Activated CD8-positive, alpha-beta memory T cell treated with anti-CD3 and anti-CD28 coated beads, Interleukin-2, amount 50 U/mL, for 24 hours (primary cell): Measurements from ENCODE around the gene GSTM1.
"Not testable (repeated sequence)": the region's sequence is repeated elsewhere in the genome, so short reads cannot be mapped to it uniquely, and the experiment has no call there.

ENCODE experiments used
- DNase-seq: peaks from one replicate; pipeline ENCODE4 v3.0.0-alpha.2; 2020; ENCODE audit errors: extremely low read depth

Gene GSTM1

GRCh38 chr1:109697066-109697465, 9.4 kb downstream of the GSTM1 start:
- no peak for DNase-seq

- DNase-seq, result not testable (repeated sequence)
These were observed 10.2 kb downstream of the GSTM1 start for GRCh38 chr1:109697861-109698260.

DNA sequence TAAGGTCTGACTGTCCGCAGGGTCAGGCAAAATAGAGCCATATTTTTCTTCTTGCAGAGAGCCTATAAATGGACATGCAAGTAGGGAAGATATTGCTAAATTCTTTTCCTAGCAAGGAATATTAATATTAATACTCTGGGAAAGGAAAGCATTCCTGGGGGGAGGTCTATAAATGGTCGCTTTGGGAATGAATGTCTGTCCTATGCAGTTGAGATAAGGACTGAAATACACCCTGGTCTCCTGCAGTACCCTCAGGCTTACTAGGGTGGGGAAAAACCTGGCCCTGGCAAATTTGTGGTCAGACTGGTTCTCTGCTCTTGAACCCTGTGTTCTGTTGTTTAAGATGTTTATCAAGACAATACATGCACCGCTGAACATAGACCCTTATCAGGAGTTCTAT, 15.3 kb downstream of the GSTM1 start:
- not testable (repeated sequence) for DNase-seq

GRCh38 chr1:109704173-109704572, 16.6 kb downstream of the GSTM1 start:
- DNase-seq, result no peak

- no peak for DNase-seq
These were observed 17.8 kb downstream of the GSTM1 start for GRCh38 chr1:109705411-109705810.

DNA sequence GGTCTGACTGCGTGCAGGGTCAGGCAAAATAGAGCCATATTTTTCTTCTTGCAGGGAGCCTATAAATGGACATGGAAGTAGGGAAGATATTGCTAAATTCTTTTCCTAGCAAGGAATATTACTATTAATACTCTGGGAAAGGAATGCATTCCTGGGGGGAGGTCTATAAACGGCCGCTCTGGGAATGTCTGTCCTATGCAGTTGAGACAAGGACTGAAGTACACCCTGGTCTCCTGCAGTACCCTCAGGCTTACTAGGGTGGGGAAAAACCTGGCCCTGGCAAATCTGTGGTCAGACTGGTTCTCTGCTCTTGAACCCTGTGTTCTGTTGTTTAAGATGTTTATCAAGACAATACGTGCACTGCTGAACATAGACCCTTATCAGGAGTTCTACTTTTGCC, 21.3 kb downstream of the GSTM1 start:
- not testable (repeated sequence) for DNase-seq

DNA sequence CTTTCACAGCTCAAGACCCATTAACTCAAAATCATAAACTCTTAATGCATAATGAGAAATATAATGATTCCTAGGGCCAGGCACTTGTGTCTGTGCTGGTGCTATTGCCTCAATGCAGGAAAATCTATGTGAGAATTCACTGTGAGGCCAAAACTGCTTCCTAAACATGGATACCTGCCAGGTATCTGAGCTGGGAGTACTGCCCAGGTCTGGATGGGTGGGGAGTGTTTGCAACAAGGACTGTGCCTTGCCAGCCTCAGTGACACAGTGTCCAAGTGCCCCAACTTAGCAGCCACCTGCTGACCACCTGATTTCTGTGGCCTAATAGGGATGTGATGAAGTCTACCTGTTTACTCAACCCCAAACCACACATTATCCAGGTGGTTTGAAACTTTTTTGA, 22.2 kb downstream of the GSTM1 start:
- DNase-seq, result not testable (repeated sequence)

- DNase-seq, result not testable (repeated sequence)
These were observed 24.1 kb downstream of the GSTM1 start, which contains the start of gene GSTM5 for GRCh38 chr1:109711593-109712320. Gene GSTM5 (plus strand): TSS chr1:109712251. CDS start chr1:109712313, 62 bp downstream.

GRCh38 chr1:109712321-109712864, 24.8 kb downstream of the GSTM1 start:
- DNase-seq, result no peak

- no peak for DNase-seq
These were observed 26.0 kb downstream of the GSTM1 start for GRCh38 chr1:109713636-109714035.

GRCh38 chr1:109714661-109715372, 27.2 kb downstream of the GSTM1 start:
- no peak for DNase-seq

GRCh38 chr1:109716121-109716520, 28.5 kb downstream of the GSTM1 start:
- DNase-seq, result no peak

DNA sequence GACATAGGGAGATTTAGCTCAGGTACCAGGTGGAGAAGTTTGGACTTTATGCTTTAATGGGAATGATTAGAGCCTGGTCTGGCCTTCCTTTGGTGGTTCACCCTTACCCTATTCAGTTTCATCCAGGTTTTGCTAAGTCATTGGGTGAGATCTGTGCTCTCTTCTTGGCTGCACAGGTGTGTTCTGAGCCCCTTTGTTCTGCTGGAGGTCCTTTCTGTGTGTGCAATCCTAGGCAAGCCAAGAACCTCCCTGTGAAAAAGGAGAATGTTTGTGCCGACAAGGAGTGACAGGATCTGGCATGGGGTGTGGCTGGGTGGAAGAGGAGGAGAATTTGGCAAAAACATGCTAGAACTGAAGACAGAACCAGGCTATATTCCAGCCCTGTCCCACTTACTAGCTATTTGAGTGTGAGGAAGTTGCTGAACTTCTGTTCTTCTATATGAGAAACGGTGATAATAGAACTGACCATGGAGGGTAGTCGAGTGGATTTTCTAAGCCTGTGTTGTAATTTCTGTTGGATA, 29.0 kb downstream of the GSTM1 start:
- DNase-seq, result no peak

DNA sequence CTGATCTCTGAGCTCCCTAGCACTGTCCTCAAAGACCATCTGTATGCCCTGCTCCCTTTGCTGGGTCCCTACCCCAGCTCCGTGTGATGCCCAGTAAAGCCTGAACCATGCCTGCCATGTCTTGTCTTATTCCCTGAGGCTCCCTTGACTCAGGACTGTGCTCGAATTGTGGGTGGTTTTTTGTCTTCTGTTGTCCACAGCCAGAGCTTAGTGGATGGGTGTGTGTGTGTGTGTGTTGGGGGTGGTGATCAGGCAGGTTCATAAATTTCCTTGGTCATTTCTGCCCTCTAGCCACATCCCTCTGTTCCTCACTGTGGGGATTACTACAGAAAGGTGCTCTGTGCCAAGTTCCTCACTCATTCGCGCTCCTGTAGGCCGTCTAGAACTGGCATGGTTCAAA, 30.1 kb downstream of the GSTM1 start:
- no peak for DNase-seq

DNA sequence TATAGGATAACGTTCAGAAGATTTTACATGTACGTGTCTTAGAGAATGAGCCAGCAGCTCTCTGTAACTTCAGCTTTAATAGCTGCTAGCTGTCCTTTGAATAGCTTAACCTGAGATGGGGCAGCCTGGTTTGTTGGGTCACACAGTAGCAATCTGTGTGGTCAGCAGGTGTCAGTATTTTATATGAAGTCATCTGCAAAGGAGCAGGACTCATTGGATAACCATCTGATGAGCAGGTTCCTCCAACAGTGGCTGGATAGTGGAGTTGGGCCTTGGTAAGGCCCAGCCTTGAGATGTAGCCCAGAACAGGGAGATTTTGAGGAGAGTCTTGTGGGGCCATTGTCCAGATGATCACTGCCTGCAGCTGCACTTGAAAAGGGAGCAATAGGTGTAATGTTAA, 30.9 kb downstream of the GSTM1 start:
- no peak for DNase-seq

DNA sequence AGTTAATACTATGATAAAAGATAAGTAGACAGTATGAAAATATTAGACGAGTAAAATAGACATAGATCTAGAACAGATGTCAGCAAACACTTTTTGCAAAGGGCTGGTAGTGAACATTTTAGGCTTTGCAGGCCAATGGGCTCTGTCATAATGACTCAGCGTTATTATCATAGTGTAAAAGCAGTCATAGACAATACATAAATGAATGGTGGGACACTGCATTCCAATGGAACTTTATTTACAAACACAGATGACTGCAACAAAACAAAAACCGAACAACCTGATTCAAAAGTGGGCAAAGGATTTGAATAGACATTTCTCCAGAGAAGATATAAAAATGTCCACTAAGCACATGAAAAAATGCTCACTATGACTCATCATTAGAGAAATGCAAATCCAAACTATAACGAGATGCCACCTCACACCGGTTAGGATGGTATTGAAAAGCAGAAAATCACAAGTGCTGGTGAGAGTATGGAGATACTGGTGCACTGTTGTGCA, 31.8 kb downstream of the GSTM1 start:
- no peak for DNase-seq

GRCh38 chr1:109721042-109721441, 33.4 kb downstream of the GSTM1 start:
- no peak for DNase-seq

DNA sequence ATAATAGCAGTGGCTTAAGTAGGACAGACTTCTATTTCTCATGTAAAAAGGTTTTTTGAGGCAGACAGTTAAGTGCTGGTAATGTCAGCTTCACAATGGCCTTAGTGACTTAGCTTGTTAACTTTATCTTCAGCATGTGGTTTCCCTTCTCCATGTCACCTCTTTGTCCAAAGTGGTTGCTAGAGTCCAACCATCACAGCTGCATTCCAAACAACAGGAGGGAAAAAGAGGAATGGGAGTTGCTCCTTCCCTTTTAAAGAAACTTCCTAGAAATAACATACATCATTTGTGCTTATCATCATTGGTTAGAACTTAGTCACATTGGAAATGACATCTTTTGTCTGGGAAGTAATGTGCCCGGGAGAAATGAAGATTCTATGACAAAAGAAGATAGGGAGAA, 34.4 kb downstream of the GSTM1 start:
- DNase-seq, result no peak

- DNase-seq, result no peak
These were observed 35.5 kb downstream of the GSTM1 start for GRCh38 chr1:109722908-109723691.

GRCh38 chr1:109724933-109725332, 37.3 kb downstream of the GSTM1 start:
- DNase-seq, result no peak

DNA sequence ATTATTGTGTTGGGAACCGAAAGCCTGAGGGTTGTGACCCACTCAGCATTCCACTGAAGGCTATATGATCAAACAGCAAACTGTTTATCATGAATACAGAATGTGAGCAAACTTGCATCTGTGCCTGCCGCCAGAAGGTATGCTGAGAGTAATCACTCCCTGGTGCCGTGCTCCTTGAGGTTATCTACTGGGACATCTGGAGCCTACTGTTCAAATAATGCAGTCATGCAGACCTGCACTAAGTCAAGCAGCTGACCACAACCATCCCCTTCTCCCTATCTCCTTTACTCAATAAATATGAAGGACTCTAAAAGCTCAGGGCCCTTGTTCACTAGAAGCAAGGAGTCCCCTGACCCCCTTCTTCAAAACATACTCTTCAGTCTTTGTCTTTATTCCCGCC, 37.9 kb downstream of the GSTM1 start:
- DNase-seq, result no peak

DNA sequence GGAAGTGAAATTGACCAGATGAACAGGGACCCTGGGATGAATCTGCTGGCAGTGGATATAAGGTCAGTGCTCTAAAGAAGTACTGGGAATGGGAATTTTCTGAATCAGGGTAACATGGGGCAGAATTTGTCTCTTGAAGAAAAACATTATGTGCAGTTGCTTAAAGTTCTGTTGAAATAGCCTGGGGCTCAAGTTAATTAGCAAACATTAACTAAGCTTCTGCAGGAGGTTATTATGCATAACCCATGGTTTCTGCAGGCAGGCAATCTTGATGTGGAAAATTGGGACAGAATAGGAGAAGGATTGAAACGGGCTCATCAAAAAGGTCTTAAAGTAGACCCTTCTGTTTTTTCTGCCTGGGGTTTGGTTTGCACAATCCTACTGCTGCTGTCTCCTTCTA, 38.4 kb downstream of the GSTM1 start:
- no peak for DNase-seq
